ENCODE measurements around the gene NPLOC4. TPM values are rescaled to one million over a fixed set of nuclear protein-coding genes. Genes with fewer than 3 reads are reported as not detected.

Gene NPLOC4
- total and polyA plus RNA-seq, 2 of the 8 experiments (the other 6 are each of a cell fraction or from before 2014, with no cell fraction given), result 70.7 to 92.7 TPM

- Histone ChIP-seq H2BK20ac (ENCODE audit: low read length) (no peak overlapping the region), H3K4me3 (ENCODE audit: extremely low read depth in 1 of 4, insufficient read depth in 2 of 4, low read depth in 3 of 4, low read length in 4 of 4) (peak overlapping the region in 2 of 4 experiments; percentile 38 to 46; a peak in 5 of 8 replicates), H3K9ac (replicated peaks in 1 of 4; ENCODE audit: extremely low read depth in 1 of 4, low read depth in 3 of 4, low read length in 3 of 4) (no peak overlapping the region; a peak in 1 of 7 replicates), H3K27me3 (replicated peaks in 1 of 4; ENCODE audit: control insufficient read depth in 3 of 4, extremely low read depth in 1 of 4, insufficient read depth in 3 of 4, low read length in 3 of 4) (peaks cover 2 to 15% (median 9%) of the 10 kb centered on the region in 4 experiments; a peak in 5 of 7 replicates), H3K4ac (replicated peaks; ENCODE audit: insufficient read length, low read depth, low read length) (no peak overlapping the region), H3K9me3 (ENCODE audit: insufficient read depth in 2 of 2, low read depth in 1 of 2, low read length in 1 of 2) (no peaks in the 10 kb centered on the region), H3K4me1 (replicated peaks in 1 of 4; ENCODE audit: control insufficient read depth in 3 of 4, insufficient read depth in 4 of 4, low read length in 3 of 4) (peaks cover 0 to 19% (median 3%) of the 10 kb centered on the region in 4 experiments; a peak in 6 of 7 replicates), H4K91ac (replicated peaks; ENCODE audit: insufficient read length, low read length) (peak overlapping the region; percentile 69), H3K14ac (ENCODE audit: insufficient read length) (no peak overlapping the region), H3K36me3 (ENCODE audit: control insufficient read depth in 2 of 4, insufficient read depth in 4 of 4, low read length in 3 of 4) (peaks cover 0 to 3% (median 1%) of the 10 kb centered on the region in 4 experiments; a peak in 3 of 8 replicates), H3K18ac (ENCODE audit: extremely low read depth, low read length) (peak overlapping the region; percentile 71; the same call in 1 of the 2 replicates), H3K79me2 (ENCODE audit: control insufficient read depth in 1 of 2, insufficient read depth in 2 of 2, low read length in 2 of 2) (no peaks in the 10 kb centered on the region), H2AFZ (ENCODE audit: low read length) (no peak overlapping the region), H2AK5ac (ENCODE audit: low read depth, low read length) (no peak overlapping the region), H2BK5ac (ENCODE audit: low read depth, low read length) (no peak overlapping the region), H3K23ac (ENCODE audit: insufficient read length) (no peak overlapping the region), H2BK12ac (ENCODE audit: low read depth, low read length) (0 out of 2 replicates have a peak overlapping the region, but pooled peaks have one; percentile 20), H3K27ac (ENCODE audit: low read depth, low read length) (no peak overlapping the region), H4K20me1 (replicated peaks in 1 of 2; ENCODE audit: control insufficient read depth in 1 of 2, insufficient read depth in 2 of 2, low read length in 2 of 2) (peaks cover 0 to 2% of the 10 kb centered on the region in 2 experiments), H2BK120ac (replicated peaks; ENCODE audit: low read depth, low read length) (no peak overlapping the region), H3K56ac (replicated peaks; ENCODE audit: insufficient read length, low read depth, low read length) (no peak overlapping the region), H3K4me2 (ENCODE audit: insufficient read depth in 1 of 2, low read depth in 2 of 2, low read length in 2 of 2) (peak overlapping the region; percentile 59 to 76), H4K5ac (ENCODE audit: insufficient read length, low read depth, low read length) (no peak overlapping the region), H2BK15ac (ENCODE audit: low read length) (no peak overlapping the region), H3K23me2 (ENCODE audit: low read depth, low read length) (peaks cover 10% of the 10 kb centered on the region), H3K79me1 (ENCODE audit: low read depth, low read length) (peaks cover 7% of the 10 kb centered on the region), H4K8ac (ENCODE audit: extremely low read depth, insufficient read depth, low read length) (peak overlapping the region; percentile 89)
- DNase-seq (ENCODE audit: low read depth in 1 of 2, low spot score in 2 of 2) (peak in 1 of 2 experiments; percentile 79), FAIRE-seq (no peak)
- ChIA-PET POLR2A (ENCODE audit: partially characterized antibody) (interaction anchor here (0.7 to 4.4 kb wide), 17 partner anchors 9 to 136 kb away, joined by 3 to 23 read pairs (median 5); partner anchors contain the start of genes ACTG1, ARL16, HGS and NPLOC4), CTCF (ENCODE audit: partially characterized antibody) (interaction anchor here (0.6 to 3.5 kb wide), 9 partner anchors 10 to 281 kb away, joined by 3 to 9 read pairs (median 3); no protein-coding TSS in a partner anchor)
- 56% methylated on average over 27 of the region's 78 CpGs; no CpG with 5 or more reads in 1 of the 2 experiments for WGBS, 2 experiments (ENCODE audit: extremely low coverage in 1 of 2, insufficient coverage in 1 of 2, insufficient read length in 1 of 2, insufficient replicate concordance in 2 of 2, low coverage in 1 of 2, low lambda C conversion rate in 2 of 2, missing lambda C conversion rate in 1 of 2)
- TF ChIP-seq SP2 (IDR thresholded peaks at IDR 0.05; ENCODE audit: low read length) (no peak), SIN3A (conservative IDR thresholded peaks at IDR 0.05 in 1 of 2, IDR thresholded peaks at IDR 0.05 in 1 of 2; ENCODE audit: low read depth in 1 of 2, low read length in 2 of 2) (no peak), KDM5A (IDR thresholded peaks at IDR 0.05; ENCODE audit: low read length) (no peak), RBBP5 (IDR thresholded peaks at IDR 0.05; ENCODE audit: borderline replicate concordance, low read depth, low read length) (no peak), CREB1 (IDR thresholded peaks at IDR 0.05) (no peak), BCL11A (IDR thresholded peaks at IDR 0.05; ENCODE audit: low read depth in 2 of 2, low read length in 2 of 2) (no peak), YY1 (IDR thresholded peaks at IDR 0.05; ENCODE audit: low read depth, low read length) (no peak), TAF7 (optimal IDR thresholded peaks at IDR 0.05; ENCODE audit: borderline replicate concordance, low read depth, low read length) (no peak), GTF2F1 (IDR thresholded peaks at IDR 0.05; ENCODE audit: borderline replicate concordance, low read depth, low read length) (no peak)
- TF ChIP-seq, protein P1, sequence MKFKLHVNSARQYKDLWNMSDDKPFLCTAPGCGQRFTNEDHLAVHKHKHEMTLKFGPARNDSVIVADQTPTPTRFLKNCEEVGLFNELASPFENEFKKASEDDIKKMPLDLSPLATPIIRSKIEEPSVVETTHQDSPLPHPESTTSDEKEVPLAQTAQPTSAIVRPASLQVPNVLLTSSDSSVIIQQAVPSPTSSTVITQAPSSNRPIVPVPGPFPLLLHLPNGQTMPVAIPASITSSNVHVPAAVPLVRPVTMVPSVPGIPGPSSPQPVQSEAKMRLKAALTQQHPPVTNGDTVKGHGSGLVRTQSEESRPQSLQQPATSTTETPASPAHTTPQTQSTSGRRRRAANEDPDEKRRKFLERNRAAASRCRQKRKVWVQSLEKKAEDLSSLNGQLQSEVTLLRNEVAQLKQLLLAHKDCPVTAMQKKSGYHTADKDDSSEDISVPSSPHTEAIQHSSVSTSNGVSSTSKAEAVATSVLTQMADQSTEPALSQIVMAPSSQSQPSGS (IDR thresholded peaks at IDR 0.05; ENCODE audit: low read length), result no peak
These were observed 11.2 kb upstream of the NPLOC4 start for GRCh38 chr17:81648013-81648706.

All from H1 (cell line).